Measurements from ENCODE around the gene PPP1R12A.

The PPP1R12A gene

DNA sequence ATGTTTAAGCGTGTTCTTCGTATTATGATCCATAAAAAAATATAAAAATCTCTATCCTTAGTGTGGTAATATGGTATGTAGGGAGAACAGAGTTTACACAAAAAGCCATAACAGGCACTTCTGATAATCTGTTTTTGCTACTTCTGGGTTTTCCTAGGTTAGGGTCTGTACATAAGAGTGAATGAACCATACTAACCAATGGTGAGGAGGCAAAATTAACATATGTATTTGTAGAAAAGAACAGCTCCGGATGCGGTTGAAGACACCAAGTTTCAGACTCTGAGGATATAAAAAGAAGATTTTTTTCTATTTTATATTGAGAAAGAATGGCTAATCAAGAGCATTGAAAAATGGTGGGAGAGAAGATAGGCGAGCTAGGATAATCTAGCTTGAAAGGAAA, 40.2 kb upstream of the PPP1R12A start:
- no peak for TF ChIP-seq MYC (IDR thresholded peaks at IDR 0.05; ENCODE audit: low read depth, low read length)
- TF ChIP-seq, protein P1, sequence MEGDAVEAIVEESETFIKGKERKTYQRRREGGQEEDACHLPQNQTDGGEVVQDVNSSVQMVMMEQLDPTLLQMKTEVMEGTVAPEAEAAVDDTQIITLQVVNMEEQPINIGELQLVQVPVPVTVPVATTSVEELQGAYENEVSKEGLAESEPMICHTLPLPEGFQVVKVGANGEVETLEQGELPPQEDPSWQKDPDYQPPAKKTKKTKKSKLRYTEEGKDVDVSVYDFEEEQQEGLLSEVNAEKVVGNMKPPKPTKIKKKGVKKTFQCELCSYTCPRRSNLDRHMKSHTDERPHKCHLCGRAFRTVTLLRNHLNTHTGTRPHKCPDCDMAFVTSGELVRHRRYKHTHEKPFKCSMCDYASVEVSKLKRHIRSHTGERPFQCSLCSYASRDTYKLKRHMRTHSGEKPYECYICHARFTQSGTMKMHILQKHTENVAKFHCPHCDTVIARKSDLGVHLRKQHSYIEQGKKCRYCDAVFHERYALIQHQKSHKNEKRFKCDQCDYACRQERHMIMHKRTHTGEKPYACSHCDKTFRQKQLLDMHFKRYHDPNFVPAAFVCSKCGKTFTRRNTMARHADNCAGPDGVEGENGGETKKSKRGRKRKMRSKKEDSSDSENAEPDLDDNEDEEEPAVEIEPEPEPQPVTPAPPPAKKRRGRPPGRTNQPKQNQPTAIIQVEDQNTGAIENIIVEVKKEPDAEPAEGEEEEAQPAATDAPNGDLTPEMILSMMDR (IDR thresholded peaks at IDR 0.05; ENCODE audit: low read depth, low read length) = no peak
- TF ChIP-seq POLR2A (IDR thresholded peaks at IDR 0.05; ENCODE audit: extremely low read depth, insufficient read length) = no peak
- TF ChIP-seq, protein P2, sequence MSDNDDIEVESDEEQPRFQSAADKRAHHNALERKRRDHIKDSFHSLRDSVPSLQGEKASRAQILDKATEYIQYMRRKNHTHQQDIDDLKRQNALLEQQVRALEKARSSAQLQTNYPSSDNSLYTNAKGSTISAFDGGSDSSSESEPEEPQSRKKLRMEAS (IDR thresholded peaks at IDR 0.05; ENCODE audit: low read depth, low read length) = no peak
- DNase-seq (ENCODE audit: low read depth) = no peak
- no peak overlapping the region for H3K4me3 ChIP-seq (ENCODE audit: low read depth, low read length)

DNA sequence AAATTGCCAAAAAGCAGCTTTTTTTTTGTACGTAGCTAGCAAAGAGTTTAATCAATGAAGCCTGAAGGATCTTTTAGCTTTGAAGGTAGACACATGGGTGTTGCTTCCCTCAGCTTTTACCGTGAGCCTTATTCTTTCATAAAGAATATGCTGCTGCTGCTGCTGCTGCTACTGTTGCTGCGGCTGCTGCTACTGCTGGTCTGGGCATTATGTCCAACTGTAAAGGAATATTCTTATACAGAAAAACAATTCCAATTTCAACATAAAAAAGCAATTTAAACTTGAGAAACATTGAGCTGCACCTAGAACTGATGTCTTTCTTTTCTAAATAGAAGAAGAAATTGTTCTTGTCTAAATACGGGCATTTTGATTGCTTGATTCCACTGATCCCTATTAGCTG, 38.9 kb upstream of the PPP1R12A start:
- TF ChIP-seq, protein P1 (IDR thresholded peaks at IDR 0.05; ENCODE audit: low read depth, low read length) = no peak
- TF ChIP-seq MYC (IDR thresholded peaks at IDR 0.05; ENCODE audit: low read depth, low read length) (no peak), POLR2A (IDR thresholded peaks at IDR 0.05; ENCODE audit: extremely low read depth, insufficient read length) (no peak)
- TF ChIP-seq, protein P2 (IDR thresholded peaks at IDR 0.05; ENCODE audit: low read depth, low read length) = no peak
- H3K4me3 ChIP-seq (ENCODE audit: low read depth, low read length) = no peak overlapping the region
- no peak for DNase-seq (ENCODE audit: low read depth)

DNA sequence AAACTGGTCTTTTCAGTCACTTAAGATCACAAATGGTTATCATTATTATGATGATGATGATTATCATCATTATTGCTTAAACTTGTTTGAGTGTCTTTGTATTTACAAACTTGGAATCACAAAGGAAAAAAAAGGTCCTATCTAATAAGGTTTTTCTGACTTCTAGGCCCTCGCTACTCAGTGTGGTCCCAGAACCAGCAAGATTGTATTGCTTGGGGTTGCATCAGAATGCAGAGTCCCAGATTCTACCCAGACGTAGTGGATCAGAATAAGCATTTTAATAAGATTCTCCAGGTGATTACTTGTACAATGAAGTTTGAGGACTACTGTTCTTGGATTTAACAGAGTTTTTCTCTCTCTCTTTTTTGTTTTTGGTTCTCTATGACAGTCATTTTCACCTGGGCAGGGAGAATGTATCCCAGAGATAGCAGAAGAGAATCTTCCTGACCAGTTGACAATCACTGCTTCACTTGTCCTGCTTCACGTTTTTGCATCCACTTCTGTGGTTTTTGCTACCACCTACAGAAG, 29.3 kb upstream of the PPP1R12A start:
- DNase-seq (ENCODE audit: low read depth) = no peak
- TF ChIP-seq, protein P2 (IDR thresholded peaks at IDR 0.05; ENCODE audit: low read depth, low read length) = no peak
- TF ChIP-seq, protein P1 (IDR thresholded peaks at IDR 0.05; ENCODE audit: low read depth, low read length) = no peak
- TF ChIP-seq POLR2A (IDR thresholded peaks at IDR 0.05; ENCODE audit: extremely low read depth, insufficient read length) (no peak), MYC (IDR thresholded peaks at IDR 0.05; ENCODE audit: low read depth, low read length) (no peak)

DNA sequence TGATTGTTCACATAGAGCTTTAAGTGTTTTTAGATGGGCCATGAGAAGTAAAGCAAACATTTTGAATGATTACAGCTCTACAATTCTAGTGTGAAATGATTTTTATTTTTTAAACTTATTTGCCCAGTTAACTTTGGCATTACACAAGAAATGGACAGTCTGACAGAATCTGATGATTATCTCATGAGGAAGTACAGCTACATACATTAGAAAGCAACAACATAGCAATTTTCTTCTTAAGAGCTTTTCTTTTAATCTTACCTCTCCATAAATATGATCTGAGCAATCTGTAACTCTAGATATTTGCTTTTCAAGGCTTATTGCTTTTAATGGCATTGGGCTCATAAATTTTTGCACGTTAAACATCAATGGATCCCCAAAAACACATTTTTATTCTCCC, 26.5 kb upstream of the PPP1R12A start:
- no peak overlapping the region for H3K4me3 ChIP-seq (ENCODE audit: low read depth, low read length)
- TF ChIP-seq, protein P1 (IDR thresholded peaks at IDR 0.05; ENCODE audit: low read depth, low read length) = no peak
- TF ChIP-seq, protein P2 (IDR thresholded peaks at IDR 0.05; ENCODE audit: low read depth, low read length) = no peak
- TF ChIP-seq MYC (IDR thresholded peaks at IDR 0.05; ENCODE audit: low read depth, low read length) (no peak), POLR2A (IDR thresholded peaks at IDR 0.05; ENCODE audit: extremely low read depth, insufficient read length) (no peak)
- DNase-seq (ENCODE audit: low read depth) = no peak

More for the DNA sequence above, 29.3 kb upstream of the PPP1R12A start:
- H3K4me3 ChIP-seq (ENCODE audit: low read depth, low read length) = no peak overlapping the region

DNA sequence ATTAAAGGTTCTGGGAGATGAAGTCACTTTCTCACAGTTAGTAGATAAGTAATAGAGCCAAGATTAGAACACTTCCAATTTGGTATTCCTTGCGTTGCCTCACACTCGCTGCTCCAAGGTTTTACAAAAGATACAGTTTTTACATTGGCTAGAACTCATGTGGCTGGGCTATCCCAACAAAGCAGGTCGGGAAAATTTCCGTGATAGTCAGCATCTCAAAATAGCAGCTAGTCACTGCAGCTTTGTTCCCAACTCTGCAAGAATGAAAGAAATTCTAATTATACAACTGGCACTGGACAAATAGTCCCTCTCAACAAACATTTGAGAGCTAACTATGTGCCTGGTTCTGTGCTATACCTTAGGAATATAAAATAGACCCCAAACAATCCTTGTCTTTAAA, 24.6 kb upstream of the PPP1R12A start:
- no peak overlapping the region for H3K4me3 ChIP-seq (ENCODE audit: low read depth, low read length)
- DNase-seq (ENCODE audit: low read depth) = no peak
- TF ChIP-seq POLR2A (IDR thresholded peaks at IDR 0.05; ENCODE audit: extremely low read depth, insufficient read length) (no peak), MYC (IDR thresholded peaks at IDR 0.05; ENCODE audit: low read depth, low read length) (no peak)
- TF ChIP-seq, protein P2 (IDR thresholded peaks at IDR 0.05; ENCODE audit: low read depth, low read length) = no peak
- TF ChIP-seq, protein P1 (IDR thresholded peaks at IDR 0.05; ENCODE audit: low read depth, low read length) = no peak
